Skin epidermis (tissue), 12 donors: ENCODE results near the gene FBXW11.
"Not testable (repeated sequence)": the region's sequence is repeated elsewhere in the genome, so short reads cannot be mapped to it uniquely, and the experiment has no call there.

Experiments
- H3K27ac ChIP-seq, 21 experiments: fragments of 200-600 bp; sonication (generic) in 11 of 21; one replicate each; pipeline ENCODE4 v1.5.0; 2020; ENCODE audit warnings: mild to moderate bottlenecking in 3 of 21, inconsistent platforms in 2 of 21, moderate library complexity in 2 of 21
- H3K4me3 ChIP-seq, 7 experiments: fragments of 200-600 bp; sonication (generic) in 2 of 7; one replicate each; pipeline ENCODE4 v1.5.0; 2020; ENCODE audit warnings: inconsistent platforms in 2 of 7, mild to moderate bottlenecking in 2 of 7, moderate library complexity in 1 of 7

FBXW11 gene

GRCh38 chr5:171961117-171961516, 45.3 kb downstream of the FBXW11 start:
- Histone ChIP-seq H3K4me3 (no peak overlapping the region), H3K27ac (peak overlapping the region in 1 of 21 experiments; percentile 6)

- Histone ChIP-seq H3K4me3 (no peak overlapping the region), H3K27ac (peak overlapping the region in 11 of 21 experiments; percentile 4 to 71 (median 38))
These were observed 48.7 kb downstream of the FBXW11 start for GRCh38 chr5:171957591-171958251.

- H3K4me3 ChIP-seq, result no peak overlapping the region
- H3K27ac ChIP-seq, result peak overlapping the region in 13 of 21 experiments; percentile 3 to 71 (median 35)
These were observed 49.4 kb downstream of the FBXW11 start for GRCh38 chr5:171956887-171957495.

GRCh38 chr5:171956314-171956713, 50.1 kb downstream of the FBXW11 start:
- Histone ChIP-seq H3K4me3 (no peak overlapping the region), H3K27ac (peak overlapping the region in 3 of 21 experiments; percentile 49 to 61 (median 55))

- no peak overlapping the region for H3K27ac ChIP-seq
- no peak overlapping the region for H3K4me3 ChIP-seq
These were observed 50.7 kb downstream of the FBXW11 start for GRCh38 chr5:171955761-171956160.

GRCh38 chr5:171954721-171955120, 51.7 kb downstream of the FBXW11 start:
- peak overlapping the region in 1 of 21 experiments; percentile 63 for H3K27ac ChIP-seq
- H3K4me3 ChIP-seq, result no peak overlapping the region

- Histone ChIP-seq H3K4me3 (no peak overlapping the region), H3K27ac (peak overlapping the region in 2 of 21 experiments; percentile 31 to 49)
These were observed 52.4 kb downstream of the FBXW11 start for GRCh38 chr5:171953860-171954701.

GRCh38 chr5:171952021-171952420, 54.4 kb downstream of the FBXW11 start:
- Histone ChIP-seq H3K27ac (no peak overlapping the region), H3K4me3 (no peak overlapping the region)

DNA sequence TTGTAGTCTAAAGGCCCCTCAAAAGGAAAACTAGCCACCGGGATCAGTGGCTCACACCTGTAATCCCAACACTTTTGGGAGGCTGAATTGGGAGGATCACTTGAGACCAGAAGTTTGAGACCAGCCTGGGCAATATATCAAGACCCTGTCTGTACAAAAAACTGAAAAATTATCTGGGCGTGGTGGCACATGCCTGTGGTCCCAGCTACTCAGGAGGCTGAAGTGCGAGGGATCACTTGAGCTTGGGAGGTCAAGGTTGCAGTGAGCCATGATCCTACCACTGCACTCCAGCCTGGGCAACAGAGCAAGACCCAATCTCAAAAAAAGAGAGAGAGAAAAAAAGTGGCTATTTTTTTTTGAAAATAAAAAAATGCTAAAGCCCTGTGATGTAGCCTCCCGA, 55.2 kb downstream of the FBXW11 start:
- H3K27ac ChIP-seq, result no peak overlapping the region

DNA sequence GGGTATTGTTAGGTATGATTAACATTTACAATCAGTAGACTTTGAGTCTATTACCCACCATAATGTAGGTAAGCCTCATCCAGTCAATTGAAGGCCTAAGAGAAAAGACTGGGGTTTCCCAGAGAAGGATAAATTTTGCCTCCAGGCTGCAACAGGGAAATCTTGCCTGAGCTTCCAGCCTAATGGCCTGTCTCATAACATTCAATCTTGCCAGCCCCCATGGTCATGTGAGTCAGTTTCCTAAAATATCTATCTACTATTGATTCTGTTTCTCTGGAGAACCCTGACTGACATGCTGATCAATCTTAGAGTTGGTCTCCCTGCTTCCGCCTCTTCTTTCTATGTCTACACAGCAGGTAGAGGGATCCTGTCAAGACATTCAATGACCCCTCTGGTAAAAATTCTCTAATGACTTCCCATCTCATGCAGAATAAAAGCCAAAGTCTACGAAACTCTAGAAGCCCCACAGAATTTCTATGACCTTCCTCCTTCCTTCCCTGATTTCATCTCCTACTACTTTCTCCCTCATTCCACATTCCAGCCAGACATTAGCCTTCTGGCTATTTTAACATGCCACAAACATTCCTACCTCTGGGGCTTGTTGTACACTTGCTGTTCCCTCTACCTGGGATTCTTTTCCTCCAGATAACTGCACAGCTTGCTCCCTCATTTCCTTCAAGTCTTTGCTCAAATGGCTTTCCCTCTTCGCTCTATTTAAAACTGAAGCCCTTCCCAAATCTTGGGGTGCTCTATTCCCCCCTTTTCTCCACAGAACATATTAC, 60.2 kb downstream of the FBXW11 start:
- Histone ChIP-seq H3K4me3 (no peak overlapping the region), H3K27ac (no peak overlapping the region)

More for the DNA sequence above, 55.2 kb downstream of the FBXW11 start:
- no peak overlapping the region for H3K4me3 ChIP-seq

DNA sequence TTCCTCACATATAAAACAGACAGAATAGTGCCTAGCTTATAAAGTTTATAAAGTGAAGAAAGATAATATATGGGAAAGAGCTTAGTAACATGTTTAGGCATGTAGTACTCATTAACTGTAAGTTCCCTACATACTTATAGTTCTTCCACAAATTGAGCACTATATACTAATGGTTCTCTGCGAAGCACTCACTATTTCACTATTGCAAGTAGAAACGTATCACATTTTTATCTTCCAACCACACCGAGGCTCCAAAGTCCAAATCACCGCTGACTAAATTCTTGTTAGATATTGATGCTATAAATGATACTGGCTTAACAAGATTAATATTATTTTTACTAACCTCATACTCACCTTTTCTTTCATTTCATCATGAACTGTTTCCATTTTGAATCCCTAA, 61.0 kb downstream of the FBXW11 start:
- Histone ChIP-seq H3K4me3 (no peak overlapping the region), H3K27ac (no peak overlapping the region)

DNA sequence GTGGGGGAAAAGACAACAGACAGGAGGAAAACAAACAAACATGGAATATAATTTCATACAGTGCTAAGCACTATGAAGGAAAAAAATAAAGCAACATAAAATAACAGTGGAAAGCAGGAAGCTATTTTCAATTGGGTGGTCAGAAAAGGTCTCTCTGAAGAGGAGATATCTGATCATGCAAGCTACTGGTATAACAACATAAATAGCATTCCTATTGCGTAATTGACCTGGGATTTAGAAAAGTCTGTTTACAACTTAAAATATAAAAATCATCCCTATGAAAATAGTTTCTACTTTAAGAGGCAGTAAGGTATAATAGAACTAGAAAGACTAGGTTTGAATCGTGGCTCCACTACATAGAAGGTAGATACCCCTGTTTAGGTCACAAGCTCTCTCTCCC, 61.4 kb downstream of the FBXW11 start:
- Histone ChIP-seq H3K27ac (no peak overlapping the region), H3K4me3 (no peak overlapping the region)

DNA sequence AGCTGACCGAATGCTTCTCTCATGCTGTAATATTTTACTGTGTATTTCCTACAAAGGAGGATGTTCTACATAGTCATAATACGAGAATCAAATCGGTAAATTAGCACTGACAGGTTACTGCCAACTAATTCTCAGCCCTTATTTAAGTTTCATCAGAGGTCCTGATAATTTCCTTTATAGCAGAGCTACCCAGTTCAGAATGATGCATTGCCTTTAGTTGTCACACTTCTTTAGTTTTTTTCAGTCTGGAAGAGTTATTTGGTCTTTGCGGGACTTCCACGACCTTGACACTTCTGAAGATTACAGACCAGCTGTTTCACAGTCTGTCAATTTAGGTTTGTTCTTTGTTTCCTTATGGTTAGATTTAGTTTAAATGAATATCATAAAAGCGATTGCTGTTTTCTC, 64.3 kb downstream of the FBXW11 start:
- H3K4me3 ChIP-seq, result not testable (repeated sequence)

GRCh38 chr5:171941675-171942074, 64.8 kb downstream of the FBXW11 start:
- not testable (repeated sequence) for H3K4me3 ChIP-seq, H3K27ac ChIP-seq

More for the DNA sequence above, 64.3 kb downstream of the FBXW11 start:
- not testable (repeated sequence) for H3K27ac ChIP-seq

- not testable (repeated sequence) for H3K4me3 ChIP-seq, H3K27ac ChIP-seq
These were observed 65.2 kb downstream of the FBXW11 start for GRCh38 chr5:171941275-171941674.

DNA sequence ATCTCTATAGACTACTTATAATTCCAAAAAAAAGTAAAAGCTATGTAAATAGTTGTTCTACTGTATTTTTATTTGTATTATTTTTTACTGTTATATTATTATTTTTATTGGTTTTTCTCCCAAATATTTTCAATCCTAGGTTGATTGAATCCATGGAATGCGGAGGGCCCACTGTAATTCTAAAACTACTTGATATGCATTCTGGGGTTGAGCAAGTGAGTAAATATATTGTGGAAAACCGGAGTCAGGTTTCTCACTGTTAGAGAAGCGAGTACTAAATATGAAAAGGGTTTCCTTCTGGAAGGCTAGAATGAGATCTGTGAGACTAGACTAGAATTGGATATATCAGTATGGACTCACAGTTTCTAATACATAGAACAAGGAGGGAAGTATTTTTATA, 66.5 kb downstream of the FBXW11 start:
- Histone ChIP-seq H3K27ac (no peak overlapping the region), H3K4me3 (no peak overlapping the region)

- no peak overlapping the region for H3K4me3 ChIP-seq
- no peak overlapping the region for H3K27ac ChIP-seq
These were observed 68.1 kb downstream of the FBXW11 start for GRCh38 chr5:171938358-171938757.

GRCh38 chr5:171937351-171937750, 69.1 kb downstream of the FBXW11 start:
- Histone ChIP-seq H3K27ac (no peak overlapping the region), H3K4me3 (no peak overlapping the region)

- no peak overlapping the region for H3K4me3 ChIP-seq
- H3K27ac ChIP-seq, result no peak overlapping the region
These were observed 71.9 kb downstream of the FBXW11 start for GRCh38 chr5:171934586-171934985.

DNA sequence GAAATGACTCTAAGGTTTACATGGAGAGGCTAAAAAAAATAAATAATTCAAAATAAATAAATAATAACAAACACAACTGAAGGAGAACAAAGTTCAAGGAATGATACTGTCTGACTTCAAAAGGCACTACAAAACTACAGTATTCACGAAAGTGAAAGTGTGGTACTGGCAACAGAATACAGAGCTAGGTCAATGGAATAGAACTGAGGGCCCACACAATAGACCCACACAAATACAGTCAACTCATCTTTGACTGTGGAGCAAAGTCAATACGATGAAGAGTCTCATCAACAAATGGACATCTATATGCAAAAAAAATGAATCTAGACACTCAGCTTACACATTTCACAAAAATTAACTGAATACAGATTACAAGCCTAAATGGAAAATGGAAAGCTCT, 75.3 kb downstream of the FBXW11 start:
- Histone ChIP-seq H3K27ac (no peak overlapping the region), H3K4me3 (no peak overlapping the region)
